Raji (cell line): ENCODE measurements around the gene AFF3.
A peak's percentile ranks its signal among the peaks of the same experiment; 100 is the strongest.

ENCODE experiments used
- POLR2A ChIP-seq: IDR thresholded peaks from 2 replicates; pipeline ENCODE4 v1.6.1; 2011; ENCODE audit warnings: low read depth, low read length, control low read depth; ENCODE audit not compliant: insufficient read depth

Gene AFF3

GRCh38 chr2:100072503-100072902 lies 69.9 kb downstream of the AFF3 start:
- no peak for TF ChIP-seq POLR2A

- no peak for TF ChIP-seq POLR2A
Observed at GRCh38 chr2:100071335-100072043, 70.9 kb downstream of the AFF3 start.

GRCh38 chr2:100070078-100070477 lies 72.3 kb downstream of the AFF3 start:
- no peak for TF ChIP-seq POLR2A

- TF ChIP-seq POLR2A = no peak
Observed at GRCh38 chr2:100068395-100068794, 74.0 kb downstream of the AFF3 start.

GRCh38 chr2:100067784-100068183 lies 74.6 kb downstream of the AFF3 start:
- no peak for TF ChIP-seq POLR2A

GRCh38 chr2:100066856-100067255 lies 75.5 kb downstream of the AFF3 start:
- no peak for TF ChIP-seq POLR2A

- TF ChIP-seq POLR2A = no peak
Observed at GRCh38 chr2:100066246-100066645, 76.1 kb downstream of the AFF3 start.

- TF ChIP-seq POLR2A = peak; percentile 52; the same call in 1 of the 2 replicates
Observed at GRCh38 chr2:100064592-100065428, 77.6 kb downstream of the AFF3 start.

GRCh38 chr2:100064165-100064564 lies 78.2 kb downstream of the AFF3 start:
- TF ChIP-seq POLR2A = no peak

GRCh38 chr2:100063459-100063953 lies 78.9 kb downstream of the AFF3 start:
- TF ChIP-seq POLR2A = no peak

GRCh38 chr2:100062336-100062735 lies 80.1 kb downstream of the AFF3 start:
- no peak for TF ChIP-seq POLR2A

GRCh38 chr2:100060875-100061274 lies 81.5 kb downstream of the AFF3 start:
- no peak for TF ChIP-seq POLR2A

GRCh38 chr2:100059638-100060037 lies 82.8 kb downstream of the AFF3 start:
- TF ChIP-seq POLR2A = no peak

- TF ChIP-seq POLR2A = no peak
Observed at GRCh38 chr2:100057901-100058261, 84.5 kb downstream of the AFF3 start.

GRCh38 chr2:100054426-100054825 lies 88.0 kb downstream of the AFF3 start:
- no peak for TF ChIP-seq POLR2A

GRCh38 chr2:100053087-100053885 lies 89.1 kb downstream of the AFF3 start:
- no peak for TF ChIP-seq POLR2A

- no peak for TF ChIP-seq POLR2A
Observed at GRCh38 chr2:100052650-100053049, 89.7 kb downstream of the AFF3 start.
